Measurements from ENCODE around the gene MARCHF3.

DNA sequence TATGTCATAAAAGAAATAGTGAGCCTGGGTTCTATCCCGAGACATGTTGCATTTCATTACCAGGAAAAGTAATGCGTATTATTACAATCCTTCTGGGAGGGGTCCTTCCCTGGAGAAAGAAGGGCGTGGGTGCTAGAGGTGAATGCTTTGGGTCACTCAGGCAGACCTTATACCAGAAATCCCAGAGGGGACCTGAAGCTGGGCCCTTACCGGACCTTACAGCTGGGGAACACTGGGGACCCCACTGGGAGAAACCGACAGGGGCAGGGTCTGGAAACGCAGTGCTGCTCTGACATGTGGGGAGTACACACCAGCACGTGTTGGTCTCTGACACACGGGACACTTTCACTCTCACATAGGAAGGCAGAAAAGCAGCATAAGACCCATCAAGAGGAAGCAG is 182.1 kb downstream of the MARCHF3 start:
- TF ChIP-seq, protein P1, sequence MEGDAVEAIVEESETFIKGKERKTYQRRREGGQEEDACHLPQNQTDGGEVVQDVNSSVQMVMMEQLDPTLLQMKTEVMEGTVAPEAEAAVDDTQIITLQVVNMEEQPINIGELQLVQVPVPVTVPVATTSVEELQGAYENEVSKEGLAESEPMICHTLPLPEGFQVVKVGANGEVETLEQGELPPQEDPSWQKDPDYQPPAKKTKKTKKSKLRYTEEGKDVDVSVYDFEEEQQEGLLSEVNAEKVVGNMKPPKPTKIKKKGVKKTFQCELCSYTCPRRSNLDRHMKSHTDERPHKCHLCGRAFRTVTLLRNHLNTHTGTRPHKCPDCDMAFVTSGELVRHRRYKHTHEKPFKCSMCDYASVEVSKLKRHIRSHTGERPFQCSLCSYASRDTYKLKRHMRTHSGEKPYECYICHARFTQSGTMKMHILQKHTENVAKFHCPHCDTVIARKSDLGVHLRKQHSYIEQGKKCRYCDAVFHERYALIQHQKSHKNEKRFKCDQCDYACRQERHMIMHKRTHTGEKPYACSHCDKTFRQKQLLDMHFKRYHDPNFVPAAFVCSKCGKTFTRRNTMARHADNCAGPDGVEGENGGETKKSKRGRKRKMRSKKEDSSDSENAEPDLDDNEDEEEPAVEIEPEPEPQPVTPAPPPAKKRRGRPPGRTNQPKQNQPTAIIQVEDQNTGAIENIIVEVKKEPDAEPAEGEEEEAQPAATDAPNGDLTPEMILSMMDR (IDR thresholded peaks at IDR 0.05; ENCODE audit: poor library complexity, severe bottlenecking): no peak
- no peak for TF ChIP-seq POLR2AphosphoS5 (IDR thresholded peaks at IDR 0.05)
- TF ChIP-seq RAD21 (conservative IDR thresholded peaks at IDR 0.05): no peak
- no peak for TF ChIP-seq EP300 (conservative IDR thresholded peaks at IDR 0.05; ENCODE audit: poor library complexity, severe bottlenecking)

Data from neural cell (in vitro differentiated cells).